Gastroesophageal sphincter (tissue), 3 donors: Measurements from ENCODE around the gene YAP1.

Experiments
- EP300 ChIP-seq: sonication (generic); formaldehyde crosslinking; IDR thresholded peaks from one replicate; pipeline ENCODE4 v1.6.1; 2017; ENCODE audit warnings: antibody characterized with exemption, mild to moderate bottlenecking
- POLR2AphosphoS5 ChIP-seq: sonication (generic); formaldehyde crosslinking; IDR thresholded peaks from one replicate; pipeline ENCODE4 v1.6.1; 2017; ENCODE audit warnings: antibody characterized with exemption
- TF ChIP-seq, protein P1 (sequence below), 4 experiments: fragments of 200-600 bp in 2 of 4; fragments of 450-650 bp in 2 of 4; sonication (generic) in 1 of 4; IDR thresholded peaks; one replicate each; pipeline ENCODE4 v1.5.1; 2017 to 2019; ENCODE audit warnings: antibody characterized with exemption in 4 of 4, mild to moderate bottlenecking in 2 of 4, moderate library complexity in 2 of 4

DNA sequence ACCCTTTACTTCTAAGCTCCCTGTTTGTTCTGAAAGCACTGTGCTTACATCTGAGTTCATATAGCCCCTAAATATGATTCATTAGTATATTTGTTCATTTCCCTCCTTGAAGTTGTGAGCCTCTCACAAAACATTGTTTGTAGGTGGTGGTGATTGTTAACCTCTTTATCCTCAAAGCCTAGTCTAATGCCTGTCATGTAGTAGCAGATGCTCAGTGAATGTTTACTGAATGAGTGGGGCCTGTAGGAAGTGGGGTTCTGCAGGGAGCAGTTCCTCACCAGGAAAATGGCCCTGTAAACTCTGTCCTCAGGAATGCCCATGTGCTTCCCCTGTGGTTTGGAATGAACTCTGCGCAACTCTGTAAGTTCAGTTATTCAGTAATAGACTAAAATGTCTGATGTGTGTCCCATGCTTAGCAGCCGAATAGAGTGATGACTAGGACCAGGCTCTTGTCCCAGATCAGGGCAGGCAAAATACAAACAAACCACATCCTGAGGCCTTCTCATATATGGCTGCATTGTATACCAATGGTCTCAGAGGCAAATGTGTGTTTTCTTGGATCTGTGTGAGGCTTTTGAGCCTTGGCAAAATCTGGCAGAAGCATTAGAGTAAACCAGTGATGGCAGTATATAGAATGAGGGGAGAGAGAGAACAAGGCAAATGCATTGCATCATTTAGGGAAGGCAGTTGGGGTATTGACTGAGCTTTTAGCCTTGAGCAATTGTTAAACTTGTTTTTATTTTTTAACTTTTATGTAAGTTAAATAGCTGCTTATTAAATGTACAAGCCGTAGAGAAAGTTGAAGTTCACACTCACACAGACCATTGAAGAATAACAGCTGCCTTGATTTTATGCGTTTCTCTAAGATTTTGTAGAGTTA lies 115.7 kb downstream of the YAP1 start:
- TF ChIP-seq, protein P1, sequence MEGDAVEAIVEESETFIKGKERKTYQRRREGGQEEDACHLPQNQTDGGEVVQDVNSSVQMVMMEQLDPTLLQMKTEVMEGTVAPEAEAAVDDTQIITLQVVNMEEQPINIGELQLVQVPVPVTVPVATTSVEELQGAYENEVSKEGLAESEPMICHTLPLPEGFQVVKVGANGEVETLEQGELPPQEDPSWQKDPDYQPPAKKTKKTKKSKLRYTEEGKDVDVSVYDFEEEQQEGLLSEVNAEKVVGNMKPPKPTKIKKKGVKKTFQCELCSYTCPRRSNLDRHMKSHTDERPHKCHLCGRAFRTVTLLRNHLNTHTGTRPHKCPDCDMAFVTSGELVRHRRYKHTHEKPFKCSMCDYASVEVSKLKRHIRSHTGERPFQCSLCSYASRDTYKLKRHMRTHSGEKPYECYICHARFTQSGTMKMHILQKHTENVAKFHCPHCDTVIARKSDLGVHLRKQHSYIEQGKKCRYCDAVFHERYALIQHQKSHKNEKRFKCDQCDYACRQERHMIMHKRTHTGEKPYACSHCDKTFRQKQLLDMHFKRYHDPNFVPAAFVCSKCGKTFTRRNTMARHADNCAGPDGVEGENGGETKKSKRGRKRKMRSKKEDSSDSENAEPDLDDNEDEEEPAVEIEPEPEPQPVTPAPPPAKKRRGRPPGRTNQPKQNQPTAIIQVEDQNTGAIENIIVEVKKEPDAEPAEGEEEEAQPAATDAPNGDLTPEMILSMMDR (IDR thresholded peaks at IDR 0.05) = no peak
- TF ChIP-seq POLR2AphosphoS5 (no peak), EP300 (no peak)
